OCI-M1 (cell line): ENCODE data around the gene PDZD8.
"Not testable (repeated sequence)": the region's sequence is repeated elsewhere in the genome, so short reads cannot be mapped to it uniquely, and the experiment has no call there.

Source experiments
- DNase-seq: peaks from one replicate; lab custom pipeline; 2025; lab: John Stamatoyannopoulos, UW

The PDZD8 gene

DNA sequence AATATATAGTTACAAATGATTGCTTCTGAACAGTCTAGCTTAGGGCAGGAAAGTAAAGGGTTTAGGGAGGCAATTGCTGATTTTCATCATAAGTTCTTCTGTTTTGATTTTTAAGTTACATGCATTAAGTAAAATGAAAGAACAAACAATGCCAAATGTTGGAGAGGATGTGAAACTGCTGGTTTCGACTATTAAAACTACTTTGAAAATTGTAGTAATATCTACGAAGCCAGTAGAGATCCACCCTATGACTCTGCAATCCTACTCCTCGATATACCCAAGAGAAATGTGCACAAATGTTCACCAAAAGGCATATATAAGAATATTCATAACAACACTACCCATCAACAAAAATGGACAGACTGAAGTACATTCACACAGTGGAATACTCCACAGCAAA is 24.3 kb downstream of the PDZD8 start:
- no peak for DNase-seq

GRCh38 chr10:117348236-117348635 is 27.0 kb downstream of the PDZD8 start:
- peak; percentile 67 for DNase-seq

DNA sequence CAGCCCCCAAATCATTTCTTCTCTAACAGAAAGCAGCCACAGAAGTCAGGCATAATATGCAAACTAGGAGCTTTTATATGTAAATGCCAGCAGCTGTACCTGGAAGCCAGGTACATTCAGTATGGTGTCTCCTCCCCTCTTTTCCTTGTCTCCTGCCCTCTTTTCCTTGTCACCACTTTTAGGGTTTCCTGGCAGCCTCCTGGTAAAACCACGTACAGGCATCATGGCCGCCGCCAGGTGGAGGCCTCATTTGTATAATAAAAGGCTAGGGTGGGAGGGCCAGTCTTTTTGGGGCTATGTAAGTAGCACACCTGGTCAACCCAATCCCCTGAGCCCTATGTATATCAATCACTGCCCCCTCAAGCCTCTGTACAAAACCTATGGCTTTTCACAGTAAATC is 28.7 kb downstream of the PDZD8 start:
- no peak for DNase-seq

GRCh38 chr10:117345143-117345542 is 30.1 kb downstream of the PDZD8 start:
- DNase-seq: peak; percentile 62

GRCh38 chr10:117342641-117343040 is 32.6 kb downstream of the PDZD8 start:
- DNase-seq: no peak

GRCh38 chr10:117341061-117341460 is 34.2 kb downstream of the PDZD8 start:
- no peak for DNase-seq

- no peak for DNase-seq
Observed at GRCh38 chr10:117339979-117340378, 35.3 kb downstream of the PDZD8 start.

DNA sequence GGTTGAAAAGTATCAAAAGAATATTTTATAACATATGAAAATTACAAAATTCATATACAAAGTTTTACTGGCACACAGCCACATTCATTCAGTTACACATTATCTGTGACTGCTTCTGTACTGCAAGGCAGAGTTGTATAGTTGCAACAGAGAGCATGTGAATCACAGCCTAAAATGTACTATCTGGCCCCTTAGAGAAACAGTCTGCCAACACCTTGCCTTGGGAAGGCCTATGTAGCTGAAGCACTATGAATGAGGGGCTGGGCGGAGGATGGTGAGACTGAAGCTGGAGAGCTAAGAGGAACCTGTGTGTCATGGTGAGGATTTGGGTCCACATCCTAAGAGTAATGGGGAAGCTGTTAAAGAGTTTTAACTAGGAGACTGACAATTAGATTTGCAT is 35.7 kb downstream of the PDZD8 start:
- peak; percentile 48 for DNase-seq

GRCh38 chr10:117334926-117335325 is 40.3 kb downstream of the PDZD8 start:
- DNase-seq: peak; percentile 36

DNA sequence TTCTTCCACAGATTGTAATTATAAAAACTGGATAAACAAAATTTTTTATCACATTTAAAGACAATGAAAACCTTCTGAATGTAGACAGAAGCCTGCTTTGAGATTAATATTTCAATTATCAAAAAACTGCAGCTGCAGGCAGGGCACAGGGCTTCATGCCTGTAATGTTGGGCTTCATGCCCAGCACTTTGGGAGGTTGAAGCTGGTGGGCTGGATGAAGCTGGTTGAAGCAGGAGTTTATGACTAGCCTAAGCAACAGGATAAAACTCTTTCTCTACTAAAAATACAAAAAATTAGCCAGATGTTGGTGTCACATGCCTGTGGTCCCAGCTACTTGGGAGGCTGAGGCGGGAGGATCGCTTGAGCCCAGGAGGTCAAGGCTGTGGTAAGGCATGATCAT is 41.2 kb downstream of the PDZD8 start:
- DNase-seq: peak; percentile 42

GRCh38 chr10:117327262-117327661 is 48.0 kb downstream of the PDZD8 start:
- no peak for DNase-seq

- no peak for DNase-seq
Observed at GRCh38 chr10:117324367-117324766, 50.9 kb downstream of the PDZD8 start.

DNA sequence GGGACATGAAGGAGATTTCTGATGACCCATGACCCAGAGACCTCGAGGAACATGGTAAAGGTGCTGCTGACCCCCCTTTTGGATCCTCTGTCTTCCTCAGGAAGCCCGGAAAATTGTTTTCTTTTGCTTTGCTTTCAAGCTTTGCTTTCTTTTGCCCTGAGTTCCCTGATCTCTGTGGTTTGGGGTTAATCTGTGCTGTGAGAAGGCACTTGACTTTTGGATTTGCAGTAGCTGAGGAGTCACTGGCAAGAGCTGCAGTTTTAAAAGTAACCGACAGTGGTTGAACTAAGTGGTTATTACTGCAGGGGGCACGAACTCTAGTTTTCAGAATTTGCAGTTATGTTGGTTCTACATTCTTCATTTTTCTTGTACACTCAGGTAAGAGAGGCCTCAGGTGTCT is 53.0 kb downstream of the PDZD8 start:
- no peak for DNase-seq

GRCh38 chr10:117320050-117320665 is 55.1 kb downstream of the PDZD8 start:
- peak; percentile 71 for DNase-seq

DNA sequence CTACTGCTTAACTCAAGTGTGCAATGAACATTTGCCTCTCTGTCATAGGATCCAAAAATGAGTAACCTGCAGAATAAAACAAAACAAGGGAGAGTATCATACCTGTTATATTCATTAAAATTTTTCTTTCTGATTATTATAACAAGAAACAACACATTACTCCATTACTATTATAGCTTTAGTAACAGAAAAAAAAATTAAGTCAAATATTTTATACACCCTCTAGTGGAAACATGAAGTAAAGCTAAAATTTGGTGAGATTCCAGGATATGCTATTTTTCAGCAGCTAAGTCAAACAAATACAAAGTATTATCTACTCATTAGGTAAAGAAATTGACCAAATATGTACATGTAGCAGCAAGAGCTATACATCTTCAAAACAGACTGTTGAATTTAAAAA is 56.3 kb downstream of the PDZD8 start:
- no peak for DNase-seq

GRCh38 chr10:117316701-117317100 is 58.5 kb downstream of the PDZD8 start:
- no peak for DNase-seq

DNA sequence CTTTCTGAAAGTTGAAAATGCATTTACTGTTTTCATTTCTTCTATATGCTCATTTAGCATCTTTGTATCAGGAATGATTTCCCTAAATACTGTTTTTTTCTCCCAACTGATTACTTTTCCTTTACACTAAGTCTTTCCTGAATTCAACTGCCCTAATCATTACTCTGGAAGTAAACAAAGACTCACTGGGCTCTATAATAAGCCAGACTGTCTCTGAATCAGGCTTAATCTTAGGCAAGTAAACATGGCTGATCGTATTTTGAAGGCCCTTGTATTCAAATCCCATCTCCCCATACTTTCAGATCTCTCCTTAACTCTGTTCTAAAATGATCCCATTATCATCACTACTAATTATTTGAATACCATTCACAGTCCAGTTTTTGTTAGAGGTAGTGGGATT is 61.6 kb downstream of the PDZD8 start:
- no peak for DNase-seq

GRCh38 chr10:117312430-117312829 is 62.8 kb downstream of the PDZD8 start:
- no peak for DNase-seq

DNA sequence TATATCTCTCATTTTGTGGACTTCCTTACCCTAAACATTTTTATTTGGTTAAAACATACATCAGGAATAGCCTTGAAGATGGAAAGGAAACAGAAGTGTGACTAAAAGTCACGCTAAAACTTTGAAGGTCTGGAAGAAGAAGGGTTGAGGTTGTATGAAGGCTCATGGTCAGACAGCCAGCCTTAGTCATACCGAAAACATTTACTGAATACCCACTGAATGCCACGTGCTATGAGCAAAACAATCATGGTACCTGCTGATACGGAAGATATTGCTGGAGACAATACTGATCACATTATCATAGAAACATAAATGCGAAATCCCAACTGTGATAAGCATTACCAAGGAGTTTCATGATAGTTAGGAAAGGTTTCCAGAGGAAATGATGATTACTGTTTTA is 64.0 kb downstream of the PDZD8 start:
- DNase-seq: no peak

DNA sequence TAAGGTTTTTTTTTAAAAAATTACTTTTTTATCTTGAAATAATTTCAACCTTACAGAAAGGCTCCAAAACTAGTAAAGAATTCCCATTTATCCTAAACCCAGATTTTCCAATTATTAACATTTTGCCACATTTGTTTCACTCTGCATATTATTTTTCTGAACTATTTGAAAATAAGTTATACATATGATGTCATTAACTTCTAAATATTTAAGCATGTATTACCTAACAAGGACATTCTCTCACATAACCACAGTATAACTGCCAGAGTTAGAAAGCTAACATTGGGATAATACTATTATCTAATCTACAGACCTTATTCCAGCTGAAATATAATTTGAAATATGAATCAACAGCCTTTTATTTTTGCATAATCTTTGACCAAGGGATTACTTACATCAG is 68.6 kb downstream of the PDZD8 start:
- no peak for DNase-seq

DNA sequence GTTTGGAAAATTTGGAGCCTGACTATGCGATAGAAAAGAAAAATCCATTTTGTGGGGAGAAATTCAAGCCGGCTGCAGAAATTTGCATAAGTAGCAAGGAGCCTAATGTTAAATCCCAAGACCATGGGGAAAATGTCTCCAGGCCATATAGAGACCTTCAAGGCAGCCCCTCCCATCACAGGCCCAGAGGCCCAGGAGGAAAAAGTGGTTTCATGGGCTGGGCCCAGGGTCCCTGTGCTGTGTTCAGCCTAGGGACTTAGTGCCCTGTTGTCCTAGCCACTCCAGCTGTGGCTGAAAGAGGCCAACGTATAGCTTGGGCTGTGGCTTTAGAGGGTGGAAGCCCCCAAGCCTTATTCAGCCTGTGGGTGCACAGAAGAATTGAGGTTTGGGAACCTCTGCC is 71.8 kb downstream of the PDZD8 start:
- not testable (repeated sequence) for DNase-seq

DNA sequence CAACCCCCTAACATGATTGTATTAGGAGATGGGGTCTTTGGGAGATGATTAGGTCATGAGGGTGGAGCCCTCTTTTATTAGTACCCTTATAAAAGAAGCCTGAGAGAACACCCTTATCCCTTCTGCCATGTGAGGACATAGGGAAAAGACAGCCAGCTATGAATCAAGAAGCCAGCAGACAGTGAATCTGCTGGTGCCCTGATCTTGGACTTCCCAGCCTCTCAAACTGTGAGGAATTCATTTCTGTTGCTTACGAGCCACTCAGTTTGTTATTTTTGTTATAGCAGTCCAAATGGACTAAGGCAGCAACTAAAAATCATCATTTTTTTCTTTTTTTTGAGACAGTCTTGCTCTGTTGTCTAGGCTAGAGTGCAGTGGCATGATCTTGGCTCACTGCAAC is 74.6 kb downstream of the PDZD8 start:
- DNase-seq: no peak

GRCh38 chr10:117299435-117299834 is 75.8 kb downstream of the PDZD8 start:
- DNase-seq: no peak

DNA sequence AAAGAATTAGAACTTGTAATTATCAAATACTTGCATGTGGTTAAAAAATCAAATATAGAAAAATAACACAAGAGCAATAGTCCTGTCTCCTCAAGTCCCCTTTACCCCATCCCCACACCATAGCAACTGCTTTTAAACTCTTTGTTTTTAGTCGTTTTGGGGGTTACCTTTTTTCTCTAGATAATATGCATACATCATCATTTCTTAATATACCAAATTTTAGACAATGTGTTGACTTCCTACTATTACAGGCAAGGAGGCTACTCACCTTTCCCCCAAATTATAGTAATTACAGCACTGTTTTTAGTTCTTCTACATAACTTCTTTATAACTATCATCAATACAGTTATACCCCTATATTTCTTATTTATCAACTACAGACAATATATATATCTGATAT is 77.0 kb downstream of the PDZD8 start:
- no peak for DNase-seq

GRCh38 chr10:117294735-117295134 is 80.5 kb downstream of the PDZD8 start:
- no peak for DNase-seq
